GM12878 (cell line): Measurements from ENCODE around the gene RGL4. TPM values are rescaled to one million over a fixed set of nuclear protein-coding genes. Genes with fewer than 3 reads are reported as not detected.

Source experiments
- ATAC-seq: fragments of 200-7000 bp; cut with Tn5 transposase; 3 replicates; pipeline ENCODE4 v1.9.1; 2020; ENCODE audit warnings: mild to moderate bottlenecking, moderate library complexity
- BruUV-seq: library from RNA; stranded (reverse); fragments of 400-500 nt; replicated peaks from 2 replicates; lab custom pipeline; 2021; lab: Mats Ljungman, UMichigan
- CTCF ChIA-PET: fragments of 300-600 bp; sonication (Branson Sonifier 250); formaldehyde crosslinking; extraction: SDS; loops from one replicate; lab custom pipeline; 2021; ENCODE audit warnings: inconsistent platforms; lab: Yijun Ruan, JAX
- POLR2A ChIA-PET: fragments of 350-600 bp; formaldehyde crosslinking; extraction: SDS; loops from one replicate; lab custom pipeline; 2021; ENCODE audit warnings: inconsistent platforms; lab: Charles Lee
- RAD21 ChIA-PET: fragments of 300-600 bp; sonication (Branson Sonifier 250); formaldehyde crosslinking; loops from one replicate; lab custom pipeline; 2023; ENCODE audit warnings: antibody characterized with exemption; ENCODE audit not compliant: unreplicated experiment; lab: Charles Lee
- SMC1A ChIA-PET: fragments of 300-600 bp; sonication (Branson Sonifier 250); formaldehyde crosslinking; loops from one replicate; lab custom pipeline; 2023; ENCODE audit not compliant: unreplicated experiment, uncharacterized antibody; lab: Charles Lee
- DNase-seq: peaks from one replicate; pipeline ENCODE4 v3.0.0-alpha.2; 2011; ENCODE audit warnings: low read depth, low spot score
- FAIRE-seq: peaks from 3 replicates; lab custom pipeline; 2011; peaks lifted over from hg19 to GRCh38; lab: Jason Lieb, UNC
- H2AFZ ChIP-seq: 2 replicates; pipeline ENCODE4 v1.6.0; 2011; ENCODE audit warnings: low read depth, low read length, control low read depth; ENCODE audit not compliant: control insufficient read depth
- H3K27ac ChIP-seq: 2 replicates; pipeline ENCODE4 v1.5.1; 2011; ENCODE audit warnings: control low read depth; ENCODE audit not compliant: control insufficient read depth, insufficient read depth
- H3K27me3 ChIP-seq, 2 experiments: replicated peaks in 1 of 2; 2 replicates each; pipeline versions ENCODE4 v1.6.0 to v1.6.1; 2011; ENCODE audit warnings: low read length in 1 of 2; ENCODE audit not compliant: control insufficient read depth in 2 of 2, insufficient read depth in 2 of 2
- H3K36me3 ChIP-seq, 2 experiments: 2 replicates each; pipeline ENCODE4 v1.5.1; 2011; ENCODE audit warnings: low read length in 1 of 2; ENCODE audit not compliant: control insufficient read depth in 2 of 2, insufficient read depth in 2 of 2
- H3K4me1 ChIP-seq: 2 replicates; pipeline ENCODE4 v1.6.1; 2011; ENCODE audit warnings: mild to moderate bottlenecking, low read length, moderate library complexity, mixed read lengths; ENCODE audit not compliant: control insufficient read depth, insufficient read depth
- H3K4me2 ChIP-seq: 2 replicates; pipeline ENCODE4 v1.6.0; 2011; ENCODE audit warnings: control low read depth; ENCODE audit not compliant: control insufficient read depth, insufficient read depth
- H3K4me3 ChIP-seq: fragments of 200-600 bp; sonication (generic); 2 replicates; pipeline ENCODE4 v1.5.1; 2016
- H3K79me2 ChIP-seq: 2 replicates; pipeline ENCODE4 v1.6.0; 2011; ENCODE audit warnings: low read length; ENCODE audit not compliant: control insufficient read depth, insufficient read depth
- H3K9ac ChIP-seq: 2 replicates; pipeline ENCODE4 v1.8.0; 2011; ENCODE audit warnings: low read length, control low read depth, mixed read lengths; ENCODE audit not compliant: control insufficient read depth, insufficient read depth
- H3K9me3 ChIP-seq: replicated peaks from 3 replicates; pipeline ENCODE4 v1.5.1; 2011; ENCODE audit warnings: mild to moderate bottlenecking, low read length; ENCODE audit not compliant: control insufficient read depth, insufficient read depth
- H4K20me1 ChIP-seq: 2 replicates; pipeline ENCODE4 v1.6.0; 2011; ENCODE audit not compliant: control insufficient read depth, insufficient read depth
- CHD1 ChIP-seq: IDR thresholded peaks from 2 replicates; pipeline ENCODE4 v1.6.1; 2012; ENCODE audit warnings: low read depth, low read length, improper control_type of control experiment
- EP300 ChIP-seq, 2 experiments: fragments of 150-350 bp in 1 of 2; IDR thresholded peaks; 2 replicates each; pipeline ENCODE4 v1.6.1; 2011 to 2012; ENCODE audit warnings: low read depth in 2 of 2, low read length in 2 of 2, borderline replicate concordance in 1 of 2, improper control_type of control experiment in 1 of 2, inconsistent platforms in 1 of 2; ENCODE audit not compliant: control insufficient read depth in 1 of 2
- FOS ChIP-seq: IDR thresholded peaks from 3 replicates; pipeline ENCODE4 v1.6.1; 2011; ENCODE audit warnings: borderline replicate concordance; ENCODE audit not compliant: insufficient read length; ENCODE audit errors: extremely low read depth
- HDGF ChIP-seq: fragments of 450-650 bp; IDR thresholded peaks from 2 replicates; pipeline ENCODE4 v1.6.1; 2016; ENCODE audit warnings: antibody characterized with exemption
- IKZF2 ChIP-seq, 2 experiments: fragments of 450-650 bp; IDR thresholded peaks; 2 replicates each; pipeline ENCODE4 v1.6.1; 2017; ENCODE audit warnings: mild to moderate bottlenecking in 2 of 2, moderate library complexity in 2 of 2
- MTA3 ChIP-seq: IDR thresholded peaks from 2 replicates; pipeline ENCODE4 v1.6.1; 2012; ENCODE audit warnings: low read length, inconsistent platforms, borderline replicate concordance
- NR2F1 ChIP-seq: fragments of 450-650 bp; conservative IDR thresholded peaks from 2 replicates; pipeline ENCODE4 v1.6.1; 2017; ENCODE audit warnings: mild to moderate bottlenecking
- RUNX3 ChIP-seq: IDR thresholded peaks from 2 replicates; pipeline ENCODE4 v1.6.1; 2012; ENCODE audit warnings: low read length, inconsistent platforms
- SMARCA5 ChIP-seq: fragments of 450-650 bp; IDR thresholded peaks from 2 replicates; pipeline ENCODE4 v1.6.1; 2017; ENCODE audit warnings: mild to moderate bottlenecking
- SPI1 ChIP-seq: IDR thresholded peaks from 2 replicates; pipeline ENCODE4 v1.6.1; 2011; ENCODE audit warnings: low read depth, mild to moderate bottlenecking, low read length, moderate library complexity, borderline replicate concordance; ENCODE audit not compliant: insufficient read depth
- WGBS: methylation state at CpG from one replicate; pipeline ENCODE4 v1.1.6; 2016; ENCODE audit warnings: low lambda C conversion rate; ENCODE audit not compliant: insufficient replicate concordance, insufficient coverage; ENCODE audit errors: missing lambda C conversion rate; 5-methylcytosine and 5-hydroxymethylcytosine counted together
- in situ Hi-C: fragments of 300-500 bp; cut with MboI; formaldehyde crosslinking; loops from 9 replicates; pipeline ENCODE4 v1.14.3; 2018; ENCODE audit warnings: mixed read lengths
- intact Hi-C: fragments of 100-400 bp; cut with micrococcal nuclease; formaldehyde crosslinking; loops from one replicate; pipeline ENCODE4 v1.14.2; 2022; ENCODE audit not compliant: unreplicated experiment
- polyA plus RNA-seq, 11 experiments: library from polyadenylated mRNA; depleted of rRNA in 4 of 11; unstranded in 6 of 11; stranded (reverse) in 5 of 11; fragments of >200 nt; fragmentation: Nextera tagmentation in 4 of 11; fragmentation: Illumina TruSeq in 1 of 11; extraction: Ambion mirVana in 4 of 11; extraction: Trizol in 1 of 11; gene quantifications; 1 replicate in 1 of 11; 2 replicates in 10 of 11; pipeline versions ENCODE4 v1.2.1 to v1.2.3, GENCODE V29; 2011 to 2016; ENCODE audit warnings: inconsistent platforms in 2 of 11, missing spikeins in 2 of 11, low read depth in 1 of 11
- total RNA-seq, 4 experiments: library from RNA; depleted of rRNA in 3 of 4; stranded (reverse); fragments of >200 nt in 3 of 4; fragmentation: Illumina TruSeq in 1 of 4; extraction: Trizol in 1 of 4; gene quantifications; 2 replicates each; pipeline versions ENCODE4 v1.2.1 to v1.2.3, GENCODE V29; 2013 to 2021
- TF ChIP-seq, protein P1 (sequence below): IDR thresholded peaks from 2 replicates; pipeline ENCODE4 v1.6.1; 2011; ENCODE audit warnings: low read depth, mild to moderate bottlenecking, low read length, moderate library complexity, borderline replicate concordance; ENCODE audit errors: extremely low read depth
- TF ChIP-seq, protein P2 (sequence below): fragments of 450-650 bp; IDR thresholded peaks from 2 replicates; pipeline ENCODE4 v1.6.1; 2017; ENCODE audit warnings: mild to moderate bottlenecking, moderate library complexity

Gene RGL4
- total and polyA plus RNA-seq, 10 of the 15 experiments (the other 5 are each of a cell fraction or from before 2014, with no cell fraction given): 1.4 to 9.0 (median 2.0) TPM; not detected in 1

GRCh38 chr22:23715806-23716375 lies 25.1 kb downstream of the RGL4 start:
- WGBS: 95% methylated on average over 18 of the region's 18 CpGs
- in situ Hi-C loops (no loop called here), intact Hi-C loops (no loop called here)
- Histone ChIP-seq H3K4me2 (peak overlapping the region; percentile 76), H3K9ac (peak overlapping the region; percentile 92), H3K27ac (no peak overlapping the region), H3K27me3 (no peaks in the 10 kb centered on the region), H3K9me3 (no peaks in the 10 kb centered on the region)
- ATAC-seq (peak; percentile 34), FAIRE-seq (no peak)
- BruUV-seq: no TSS peak
- SMC1A ChIA-PET: interaction anchor here (0.9 to 1.6 kb wide), 4 partner anchors 17 to 141 kb away, joined by 3 to 6 read pairs (median 3); partner anchors contain the start of gene SLC2A11
- RAD21 ChIA-PET: interaction anchor here (1.1 to 2.1 kb wide), 3 partner anchors 12 to 130 kb away, joined by 3 to 7 read pairs (median 3); partner anchors contain the start of gene ZNF70
- no peak for TF ChIP-seq CHD1
- TF ChIP-seq FOS: no peak
- no peak for TF ChIP-seq EP300 (IDR thresholded peaks at IDR 0.05; ENCODE audit: borderline replicate concordance in 1 of 2, control insufficient read depth in 1 of 2, low read depth in 2 of 2, low read length in 2 of 2)
- TF ChIP-seq, protein P1, sequence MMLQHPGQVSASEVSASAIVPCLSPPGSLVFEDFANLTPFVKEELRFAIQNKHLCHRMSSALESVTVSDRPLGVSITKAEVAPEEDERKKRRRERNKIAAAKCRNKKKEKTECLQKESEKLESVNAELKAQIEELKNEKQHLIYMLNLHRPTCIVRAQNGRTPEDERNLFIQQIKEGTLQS: no peak
- peak; percentile 43; the same call in 1 of the 2 replicates for TF ChIP-seq HDGF
- TF ChIP-seq RUNX3: peak; percentile 41
- TF ChIP-seq SPI1: peak; percentile 7; the same call in 1 of the 2 replicates
- no peak for TF ChIP-seq MTA3
- TF ChIP-seq, protein P2, sequence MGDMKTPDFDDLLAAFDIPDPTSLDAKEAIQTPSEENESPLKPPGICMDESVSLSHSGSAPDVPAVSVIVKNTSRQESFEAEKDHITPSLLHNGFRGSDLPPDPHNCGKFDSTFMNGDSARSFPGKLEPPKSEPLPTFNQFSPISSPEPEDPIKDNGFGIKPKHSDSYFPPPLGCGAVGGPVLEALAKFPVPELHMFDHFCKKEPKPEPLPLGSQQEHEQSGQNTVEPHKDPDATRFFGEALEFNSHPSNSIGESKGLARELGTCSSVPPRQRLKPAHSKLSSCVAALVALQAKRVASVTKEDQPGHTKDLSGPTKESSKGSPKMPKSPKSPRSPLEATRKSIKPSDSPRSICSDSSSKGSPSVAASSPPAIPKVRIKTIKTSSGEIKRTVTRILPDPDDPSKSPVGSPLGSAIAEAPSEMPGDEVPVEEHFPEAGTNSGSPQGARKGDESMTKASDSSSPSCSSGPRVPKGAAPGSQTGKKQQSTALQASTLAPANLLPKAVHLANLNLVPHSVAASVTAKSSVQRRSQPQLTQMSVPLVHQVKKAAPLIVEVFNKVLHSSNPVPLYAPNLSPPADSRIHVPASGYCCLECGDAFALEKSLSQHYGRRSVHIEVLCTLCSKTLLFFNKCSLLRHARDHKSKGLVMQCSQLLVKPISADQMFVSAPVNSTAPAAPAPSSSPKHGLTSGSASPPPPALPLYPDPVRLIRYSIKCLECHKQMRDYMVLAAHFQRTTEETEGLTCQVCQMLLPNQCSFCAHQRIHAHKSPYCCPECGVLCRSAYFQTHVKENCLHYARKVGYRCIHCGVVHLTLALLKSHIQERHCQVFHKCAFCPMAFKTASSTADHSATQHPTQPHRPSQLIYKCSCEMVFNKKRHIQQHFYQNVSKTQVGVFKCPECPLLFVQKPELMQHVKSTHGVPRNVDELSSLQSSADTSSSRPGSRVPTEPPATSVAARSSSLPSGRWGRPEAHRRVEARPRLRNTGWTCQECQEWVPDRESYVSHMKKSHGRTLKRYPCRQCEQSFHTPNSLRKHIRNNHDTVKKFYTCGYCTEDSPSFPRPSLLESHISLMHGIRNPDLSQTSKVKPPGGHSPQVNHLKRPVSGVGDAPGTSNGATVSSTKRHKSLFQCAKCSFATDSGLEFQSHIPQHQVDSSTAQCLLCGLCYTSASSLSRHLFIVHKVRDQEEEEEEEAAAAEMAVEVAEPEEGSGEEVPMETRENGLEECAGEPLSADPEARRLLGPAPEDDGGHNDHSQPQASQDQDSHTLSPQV: no peak
- peak; percentile 27; the same call in 1 of the 2 replicates for TF ChIP-seq NR2F1
- 0 out of 2 replicates have a peak, but pooled peaks have one; percentile 18 for TF ChIP-seq SMARCA5
- TF ChIP-seq IKZF2 (IDR thresholded peaks at IDR 0.05): peak in 1 of 2 experiments; percentile 29; a peak in 1 of 4 replicates
- TF ChIP-seq, all 136 proteins: peak for 6
- no peak for DNase-seq
- peaks cover 7 to 16% of the 10 kb centered on the region in 2 experiments; a peak in 3 of 4 replicates for H3K36me3 ChIP-seq
- ChIA-PET POLR2A (interaction anchor here (0.7 to 2.7 kb wide), 4 partner anchors 34 to 133 kb away, joined by 3 to 12 read pairs (median 3); partner anchors contain the start of gene ZNF70), CTCF (interaction anchor here (1.3 to 1.6 kb wide), 2 partner anchors 33 to 52 kb away, joined by 3 to 8 read pairs; partner anchors contain the start of gene CHCHD10)
- no peak overlapping the region for H2AFZ ChIP-seq
- H4K20me1 ChIP-seq: no peaks in the 10 kb centered on the region
- peaks cover 12% of the 10 kb centered on the region for H3K79me2 ChIP-seq
- H3K4me3 ChIP-seq: peak overlapping the region; percentile 83
- peaks cover 14% of the 10 kb centered on the region for H3K4me1 ChIP-seq
